HEK293 (cell line): ENCODE results near the gene MRTFA.

Experiments used
- FEZF1 ChIP-seq: fragments of 450-650 bp; formaldehyde crosslinking; IDR thresholded peaks from 2 replicates; pipeline ENCODE4 v1.5.1; 2016; ENCODE audit warnings: missing biosample characterization, missing genetic modification characterization
- KLF8 ChIP-seq: fragments of 450-650 bp; formaldehyde crosslinking; IDR thresholded peaks from 2 replicates; pipeline ENCODE4 v1.5.1; 2016; ENCODE audit warnings: missing biosample characterization, missing genetic modification characterization
- MEIS1 ChIP-seq: sonication (generic); formaldehyde crosslinking; IDR thresholded peaks from 2 replicates; pipeline ENCODE4 v1.8.1; 2022; ENCODE audit warnings: missing genetic modification reagents, mild to moderate bottlenecking, borderline replicate concordance
- PRDM1 ChIP-seq: fragments of 450-650 bp; formaldehyde crosslinking; IDR thresholded peaks from 2 replicates; pipeline ENCODE4; 2016; ENCODE audit warnings: missing biosample characterization, missing genetic modification characterization
- WT1 ChIP-seq: fragments of 450-650 bp; formaldehyde crosslinking; IDR thresholded peaks from 2 replicates; pipeline ENCODE4 v1.5.1; 2016; ENCODE audit warnings: missing biosample characterization, missing genetic modification characterization
- ZNF202 ChIP-seq: fragments of 450-650 bp; formaldehyde crosslinking; IDR thresholded peaks from 2 replicates; pipeline ENCODE4 v1.5.1; 2016; ENCODE audit warnings: missing biosample characterization, missing genetic modification characterization, borderline replicate concordance
- ZNF223 ChIP-seq: fragments of 450-650 bp; formaldehyde crosslinking; IDR thresholded peaks from 2 replicates; pipeline ENCODE4 v1.5.1; 2016; ENCODE audit warnings: missing biosample characterization, missing genetic modification characterization
- ZNF239 ChIP-seq: fragments of 450-650 bp; formaldehyde crosslinking; IDR thresholded peaks from 2 replicates; pipeline ENCODE4 v1.5.1; 2016; ENCODE audit warnings: missing biosample characterization, missing genetic modification characterization
- ZNF266 ChIP-seq: fragments of 450-650 bp; formaldehyde crosslinking; IDR thresholded peaks from 2 replicates; pipeline ENCODE4 v1.5.1; 2016; ENCODE audit warnings: missing biosample characterization, missing genetic modification characterization, low read depth
- ZNF426 ChIP-seq: fragments of 450-650 bp; formaldehyde crosslinking; IDR thresholded peaks from 2 replicates; pipeline ENCODE4 v1.5.1; 2017; ENCODE audit warnings: missing biosample characterization, missing genetic modification characterization, mild to moderate bottlenecking, inconsistent platforms, moderate library complexity
- ZNF521 ChIP-seq: fragments of 450-650 bp; formaldehyde crosslinking; IDR thresholded peaks from 2 replicates; pipeline ENCODE4 v1.5.1; 2017; ENCODE audit warnings: missing biosample characterization, mild to moderate bottlenecking, missing genetic modification characterization
- ZNF658 ChIP-seq: fragments of 450-650 bp; formaldehyde crosslinking; IDR thresholded peaks from 2 replicates; pipeline ENCODE4; 2016; ENCODE audit warnings: missing biosample characterization, missing genetic modification characterization
- ZXDB ChIP-seq: fragments of 450-650 bp; formaldehyde crosslinking; IDR thresholded peaks from 2 replicates; pipeline ENCODE4 v1.5.1; 2016; ENCODE audit warnings: missing biosample characterization, missing genetic modification characterization
- TF ChIP-seq, protein P1 (sequence below): fragments of 450-650 bp; formaldehyde crosslinking; IDR thresholded peaks from 2 replicates; pipeline ENCODE4 v1.5.1; 2016; ENCODE audit warnings: missing biosample characterization, missing genetic modification characterization
- TF ChIP-seq, protein P2 (sequence below): fragments of 450-650 bp; formaldehyde crosslinking; IDR thresholded peaks from 2 replicates; pipeline ENCODE4 v1.5.1; 2017; ENCODE audit warnings: missing biosample characterization, missing genetic modification characterization
- TF ChIP-seq, protein P3 (sequence below): fragments of 450-650 bp; formaldehyde crosslinking; conservative IDR thresholded peaks from 2 replicates; pipeline ENCODE4 v1.5.1; 2016; ENCODE audit warnings: low read depth, missing biosample characterization, missing genetic modification characterization
- TF ChIP-seq, protein P4 (sequence below): fragments of 450-650 bp; formaldehyde crosslinking; IDR thresholded peaks from 2 replicates; pipeline ENCODE4 v1.5.1; 2017; ENCODE audit warnings: missing biosample characterization, missing genetic modification characterization
- TF ChIP-seq, protein P5 (sequence below): fragments of 450-650 bp; formaldehyde crosslinking; IDR thresholded peaks from 2 replicates; pipeline ENCODE4 v1.5.1; 2016; ENCODE audit warnings: missing biosample characterization, missing genetic modification characterization
- TF ChIP-seq, protein P6 (sequence below): fragments of 450-650 bp; formaldehyde crosslinking; IDR thresholded peaks from 2 replicates; pipeline ENCODE4 v1.5.1; 2016; ENCODE audit warnings: missing biosample characterization, missing genetic modification characterization
- TF ChIP-seq, protein P7 (sequence below): fragments of 450-650 bp; formaldehyde crosslinking; IDR thresholded peaks from 2 replicates; pipeline ENCODE4 v1.5.1; 2016; ENCODE audit warnings: missing biosample characterization, missing genetic modification characterization, borderline replicate concordance
- TF ChIP-seq, protein P8 (sequence below): fragments of 450-650 bp; formaldehyde crosslinking; IDR thresholded peaks from 2 replicates; pipeline ENCODE4 v1.5.1; 2016; ENCODE audit warnings: missing biosample characterization, missing genetic modification characterization

The MRTFA gene

DNA sequence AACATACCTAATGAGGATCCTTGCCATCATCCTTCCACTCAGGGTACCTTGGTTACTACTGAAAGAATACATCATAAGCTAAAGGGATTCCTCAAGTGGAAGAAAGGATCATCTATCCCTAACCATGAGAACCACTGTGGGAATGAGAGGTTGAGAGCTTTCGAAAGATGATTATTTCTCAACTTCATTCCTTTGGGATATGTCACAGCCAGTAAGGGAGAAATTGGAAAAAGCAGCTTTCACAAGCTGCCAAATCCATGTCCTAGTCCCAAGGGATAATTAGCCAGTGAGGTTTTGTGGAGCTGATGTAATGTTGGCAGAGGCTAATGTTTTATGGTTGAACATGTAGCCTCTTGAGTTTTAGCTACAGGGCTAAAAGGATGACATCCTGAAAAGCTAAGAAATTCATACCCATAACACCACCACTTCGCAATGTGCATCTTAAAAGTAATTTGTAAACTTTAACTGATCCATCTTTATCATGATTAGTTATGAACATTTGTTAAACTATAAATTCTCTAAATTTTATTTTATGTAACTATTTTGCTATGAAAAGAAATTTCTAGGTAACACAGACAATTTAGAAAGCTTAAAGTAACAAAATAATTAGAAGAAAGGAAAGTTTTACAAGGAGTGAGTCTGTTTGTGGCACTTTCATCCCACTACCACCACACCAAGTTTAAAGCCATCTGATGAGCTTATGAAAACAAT is 123.9 kb downstream of the MRTFA start (continued):
- TF ChIP-seq, protein P1, sequence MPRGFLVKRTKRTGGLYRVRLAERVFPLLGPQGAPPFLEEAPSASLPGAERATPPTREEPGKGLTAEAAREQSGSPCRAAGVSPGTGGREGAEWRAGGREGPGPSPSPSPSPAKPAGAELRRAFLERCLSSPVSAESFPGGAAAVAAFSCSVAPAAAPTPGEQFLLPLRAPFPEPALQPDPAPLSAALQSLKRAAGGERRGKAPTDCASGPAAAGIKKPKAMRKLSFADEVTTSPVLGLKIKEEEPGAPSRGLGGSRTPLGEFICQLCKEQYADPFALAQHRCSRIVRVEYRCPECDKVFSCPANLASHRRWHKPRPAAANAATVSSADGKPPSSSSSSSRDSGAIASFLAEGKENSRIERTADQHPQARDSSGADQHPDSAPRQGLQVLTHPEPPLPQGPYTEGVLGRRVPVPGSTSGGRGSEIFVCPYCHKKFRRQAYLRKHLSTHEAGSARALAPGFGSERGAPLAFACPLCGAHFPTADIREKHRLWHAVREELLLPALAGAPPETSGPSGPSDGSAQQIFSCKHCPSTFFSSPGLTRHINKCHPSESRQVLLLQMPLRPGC, result peak; percentile 94
- TF ChIP-seq ZNF239 (no peak), WT1 (tag by site-specific recombination) (peak; percentile 56), PRDM1 (tag by site-specific recombination) (peak; percentile 72), MEIS1 (no peak), ZNF521 (tag by site-specific recombination) (no peak), ZNF658 (tag by site-specific recombination) (no peak), FEZF1 (tag by site-specific recombination) (peak; percentile 72), ZXDB (tag by site-specific recombination) (peak; percentile 68), ZNF202 (tag by site-specific recombination) (no peak), KLF8 (tag by site-specific recombination) (peak; percentile 60; the same call in 1 of the 2 replicates), ZNF223 (tag by site-specific recombination) (no peak), ZNF426 (tag by site-specific recombination) (no peak), ZNF266 (tag by site-specific recombination) (no peak)
- TF ChIP-seq, protein P2, sequence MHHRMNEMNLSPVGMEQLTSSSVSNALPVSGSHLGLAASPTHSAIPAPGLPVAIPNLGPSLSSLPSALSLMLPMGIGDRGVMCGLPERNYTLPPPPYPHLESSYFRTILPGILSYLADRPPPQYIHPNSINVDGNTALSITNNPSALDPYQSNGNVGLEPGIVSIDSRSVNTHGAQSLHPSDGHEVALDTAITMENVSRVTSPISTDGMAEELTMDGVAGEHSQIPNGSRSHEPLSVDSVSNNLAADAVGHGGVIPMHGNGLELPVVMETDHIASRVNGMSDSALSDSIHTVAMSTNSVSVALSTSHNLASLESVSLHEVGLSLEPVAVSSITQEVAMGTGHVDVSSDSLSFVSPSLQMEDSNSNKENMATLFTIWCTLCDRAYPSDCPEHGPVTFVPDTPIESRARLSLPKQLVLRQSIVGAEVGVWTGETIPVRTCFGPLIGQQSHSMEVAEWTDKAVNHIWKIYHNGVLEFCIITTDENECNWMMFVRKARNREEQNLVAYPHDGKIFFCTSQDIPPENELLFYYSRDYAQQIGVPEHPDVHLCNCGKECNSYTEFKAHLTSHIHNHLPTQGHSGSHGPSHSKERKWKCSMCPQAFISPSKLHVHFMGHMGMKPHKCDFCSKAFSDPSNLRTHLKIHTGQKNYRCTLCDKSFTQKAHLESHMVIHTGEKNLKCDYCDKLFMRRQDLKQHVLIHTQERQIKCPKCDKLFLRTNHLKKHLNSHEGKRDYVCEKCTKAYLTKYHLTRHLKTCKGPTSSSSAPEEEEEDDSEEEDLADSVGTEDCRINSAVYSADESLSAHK, result peak; percentile 52; the same call in 1 of the 2 replicates
- TF ChIP-seq, protein P3, sequence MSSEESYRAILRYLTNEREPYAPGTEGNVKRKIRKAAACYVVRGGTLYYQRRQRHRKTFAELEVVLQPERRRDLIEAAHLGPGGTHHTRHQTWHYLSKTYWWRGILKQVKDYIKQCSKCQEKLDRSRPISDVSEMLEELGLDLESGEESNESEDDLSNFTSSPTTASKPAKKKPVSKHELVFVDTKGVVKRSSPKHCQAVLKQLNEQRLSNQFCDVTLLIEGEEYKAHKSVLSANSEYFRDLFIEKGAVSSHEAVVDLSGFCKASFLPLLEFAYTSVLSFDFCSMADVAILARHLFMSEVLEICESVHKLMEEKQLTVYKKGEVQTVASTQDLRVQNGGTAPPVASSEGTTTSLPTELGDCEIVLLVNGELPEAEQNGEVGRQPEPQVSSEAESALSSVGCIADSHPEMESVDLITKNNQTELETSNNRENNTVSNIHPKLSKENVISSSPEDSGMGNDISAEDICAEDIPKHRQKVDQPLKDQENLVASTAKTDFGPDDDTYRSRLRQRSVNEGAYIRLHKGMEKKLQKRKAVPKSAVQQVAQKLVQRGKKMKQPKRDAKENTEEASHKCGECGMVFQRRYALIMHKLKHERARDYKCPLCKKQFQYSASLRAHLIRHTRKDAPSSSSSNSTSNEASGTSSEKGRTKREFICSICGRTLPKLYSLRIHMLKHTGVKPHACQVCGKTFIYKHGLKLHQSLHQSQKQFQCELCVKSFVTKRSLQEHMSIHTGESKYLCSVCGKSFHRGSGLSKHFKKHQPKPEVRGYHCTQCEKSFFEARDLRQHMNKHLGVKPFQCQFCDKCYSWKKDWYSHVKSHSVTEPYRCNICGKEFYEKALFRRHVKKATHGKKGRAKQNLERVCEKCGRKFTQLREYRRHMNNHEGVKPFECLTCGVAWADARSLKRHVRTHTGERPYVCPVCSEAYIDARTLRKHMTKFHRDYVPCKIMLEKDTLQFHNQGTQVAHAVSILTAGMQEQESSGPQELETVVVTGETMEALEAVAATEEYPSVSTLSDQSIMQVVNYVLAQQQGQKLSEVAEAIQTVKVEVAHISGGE (tag by site-specific recombination), result no peak
- TF ChIP-seq, protein P4, sequence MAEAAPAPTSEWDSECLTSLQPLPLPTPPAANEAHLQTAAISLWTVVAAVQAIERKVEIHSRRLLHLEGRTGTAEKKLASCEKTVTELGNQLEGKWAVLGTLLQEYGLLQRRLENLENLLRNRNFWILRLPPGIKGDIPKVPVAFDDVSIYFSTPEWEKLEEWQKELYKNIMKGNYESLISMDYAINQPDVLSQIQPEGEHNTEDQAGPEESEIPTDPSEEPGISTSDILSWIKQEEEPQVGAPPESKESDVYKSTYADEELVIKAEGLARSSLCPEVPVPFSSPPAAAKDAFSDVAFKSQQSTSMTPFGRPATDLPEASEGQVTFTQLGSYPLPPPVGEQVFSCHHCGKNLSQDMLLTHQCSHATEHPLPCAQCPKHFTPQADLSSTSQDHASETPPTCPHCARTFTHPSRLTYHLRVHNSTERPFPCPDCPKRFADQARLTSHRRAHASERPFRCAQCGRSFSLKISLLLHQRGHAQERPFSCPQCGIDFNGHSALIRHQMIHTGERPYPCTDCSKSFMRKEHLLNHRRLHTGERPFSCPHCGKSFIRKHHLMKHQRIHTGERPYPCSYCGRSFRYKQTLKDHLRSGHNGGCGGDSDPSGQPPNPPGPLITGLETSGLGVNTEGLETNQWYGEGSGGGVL (tag by site-specific recombination), result 0 out of 2 replicates have a peak, but pooled peaks have one; percentile 12
- TF ChIP-seq, protein P5, sequence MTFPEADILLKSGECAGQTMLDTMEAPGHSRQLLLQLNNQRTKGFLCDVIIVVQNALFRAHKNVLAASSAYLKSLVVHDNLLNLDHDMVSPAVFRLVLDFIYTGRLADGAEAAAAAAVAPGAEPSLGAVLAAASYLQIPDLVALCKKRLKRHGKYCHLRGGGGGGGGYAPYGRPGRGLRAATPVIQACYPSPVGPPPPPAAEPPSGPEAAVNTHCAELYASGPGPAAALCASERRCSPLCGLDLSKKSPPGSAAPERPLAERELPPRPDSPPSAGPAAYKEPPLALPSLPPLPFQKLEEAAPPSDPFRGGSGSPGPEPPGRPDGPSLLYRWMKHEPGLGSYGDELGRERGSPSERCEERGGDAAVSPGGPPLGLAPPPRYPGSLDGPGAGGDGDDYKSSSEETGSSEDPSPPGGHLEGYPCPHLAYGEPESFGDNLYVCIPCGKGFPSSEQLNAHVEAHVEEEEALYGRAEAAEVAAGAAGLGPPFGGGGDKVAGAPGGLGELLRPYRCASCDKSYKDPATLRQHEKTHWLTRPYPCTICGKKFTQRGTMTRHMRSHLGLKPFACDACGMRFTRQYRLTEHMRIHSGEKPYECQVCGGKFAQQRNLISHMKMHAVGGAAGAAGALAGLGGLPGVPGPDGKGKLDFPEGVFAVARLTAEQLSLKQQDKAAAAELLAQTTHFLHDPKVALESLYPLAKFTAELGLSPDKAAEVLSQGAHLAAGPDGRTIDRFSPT (tag by site-specific recombination), result no peak
- TF ChIP-seq, protein P6, sequence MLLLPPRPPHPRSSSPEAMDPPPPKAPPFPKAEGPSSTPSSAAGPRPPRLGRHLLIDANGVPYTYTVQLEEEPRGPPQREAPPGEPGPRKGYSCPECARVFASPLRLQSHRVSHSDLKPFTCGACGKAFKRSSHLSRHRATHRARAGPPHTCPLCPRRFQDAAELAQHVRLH (tag by site-specific recombination), result no peak
- TF ChIP-seq, protein P7, sequence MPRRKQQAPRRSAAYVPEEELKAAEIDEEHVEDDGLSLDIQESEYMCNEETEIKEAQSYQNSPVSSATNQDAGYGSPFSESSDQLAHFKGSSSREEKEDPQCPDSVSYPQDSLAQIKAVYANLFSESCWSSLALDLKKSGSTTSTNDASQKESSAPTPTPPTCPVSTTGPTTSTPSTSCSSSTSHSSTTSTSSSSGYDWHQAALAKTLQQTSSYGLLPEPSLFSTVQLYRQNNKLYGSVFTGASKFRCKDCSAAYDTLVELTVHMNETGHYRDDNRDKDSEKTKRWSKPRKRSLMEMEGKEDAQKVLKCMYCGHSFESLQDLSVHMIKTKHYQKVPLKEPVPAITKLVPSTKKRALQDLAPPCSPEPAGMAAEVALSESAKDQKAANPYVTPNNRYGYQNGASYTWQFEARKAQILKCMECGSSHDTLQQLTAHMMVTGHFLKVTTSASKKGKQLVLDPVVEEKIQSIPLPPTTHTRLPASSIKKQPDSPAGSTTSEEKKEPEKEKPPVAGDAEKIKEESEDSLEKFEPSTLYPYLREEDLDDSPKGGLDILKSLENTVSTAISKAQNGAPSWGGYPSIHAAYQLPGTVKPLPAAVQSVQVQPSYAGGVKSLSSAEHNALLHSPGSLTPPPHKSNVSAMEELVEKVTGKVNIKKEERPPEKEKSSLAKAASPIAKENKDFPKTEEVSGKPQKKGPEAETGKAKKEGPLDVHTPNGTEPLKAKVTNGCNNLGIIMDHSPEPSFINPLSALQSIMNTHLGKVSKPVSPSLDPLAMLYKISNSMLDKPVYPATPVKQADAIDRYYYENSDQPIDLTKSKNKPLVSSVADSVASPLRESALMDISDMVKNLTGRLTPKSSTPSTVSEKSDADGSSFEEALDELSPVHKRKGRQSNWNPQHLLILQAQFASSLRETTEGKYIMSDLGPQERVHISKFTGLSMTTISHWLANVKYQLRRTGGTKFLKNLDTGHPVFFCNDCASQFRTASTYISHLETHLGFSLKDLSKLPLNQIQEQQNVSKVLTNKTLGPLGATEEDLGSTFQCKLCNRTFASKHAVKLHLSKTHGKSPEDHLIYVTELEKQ (tag by site-specific recombination), result peak; percentile 79; the same call in 1 of the 2 replicates
- TF ChIP-seq, protein P8, sequence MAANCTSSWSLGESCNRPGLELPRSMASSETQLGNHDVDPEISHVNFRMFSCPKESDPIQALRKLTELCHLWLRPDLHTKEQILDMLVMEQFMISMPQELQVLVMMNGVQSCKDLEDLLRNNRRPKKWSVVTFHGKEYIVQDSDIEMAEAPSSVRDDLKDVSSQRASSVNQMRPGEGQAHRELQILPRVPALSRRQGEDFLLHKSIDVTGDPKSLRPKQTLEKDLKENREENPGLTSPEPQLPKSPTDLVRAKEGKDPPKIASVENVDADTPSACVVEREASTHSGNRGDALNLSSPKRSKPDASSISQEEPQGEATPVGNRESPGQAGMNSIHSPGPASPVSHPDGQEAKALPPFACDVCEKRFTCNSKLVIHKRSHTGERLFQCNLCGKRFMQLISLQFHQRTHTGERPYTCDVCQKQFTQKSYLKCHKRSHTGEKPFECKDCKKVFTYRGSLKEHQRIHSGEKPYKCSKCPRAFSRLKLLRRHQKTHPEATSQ (tag by site-specific recombination), result no peak
